GM12891 (cell line): ENCODE results near the gene STEEP1. TPM values are rescaled to one million over a fixed set of nuclear protein-coding genes. Genes with fewer than 3 reads are reported as not detected.

ENCODE experiments used
- DNase-seq: peaks from one replicate; pipeline ENCODE4 v3.0.0; 2011; ENCODE audit warnings: low spot score; ENCODE audit not compliant: insufficient read length
- FAIRE-seq: peaks from 2 replicates; lab custom pipeline; 2011; peaks lifted over from hg19 to GRCh38; lab: Jason Lieb, UNC
- PAX5 ChIP-seq: IDR thresholded peaks from 2 replicates; pipeline ENCODE4 v1.6.1; 2011; ENCODE audit warnings: low read length, moderate library complexity, mild to moderate bottlenecking; ENCODE audit not compliant: insufficient read depth, severe bottlenecking
- POLR2A ChIP-seq: IDR thresholded peaks from 2 replicates; pipeline ENCODE4 v1.6.1; 2011; ENCODE audit warnings: low read depth, low read length, control low read depth
- POLR2AphosphoS5 ChIP-seq: IDR thresholded peaks from 2 replicates; pipeline ENCODE4 v1.6.1; 2011; ENCODE audit warnings: low read depth, low read length, control low read depth
- POU2F2 ChIP-seq: IDR thresholded peaks from 2 replicates; pipeline ENCODE4 v1.6.1; 2011; ENCODE audit warnings: low read depth, mild to moderate bottlenecking, control low read depth, low read length, moderate library complexity
- SPI1 ChIP-seq: IDR thresholded peaks from 2 replicates; pipeline ENCODE4 v1.6.1; 2011; ENCODE audit warnings: low read depth, low read length, control low read depth
- TAF1 ChIP-seq: IDR thresholded peaks from 2 replicates; pipeline ENCODE4 v1.6.1; 2011; ENCODE audit warnings: low read depth, low read length, control low read depth
- polyA plus RNA-seq: library from polyadenylated mRNA; unstranded; fragments of >200 nt; gene quantifications from one replicate; pipeline ENCODE4 v1.2.1, GENCODE V29; 2012; ENCODE audit warnings: low read depth, missing spikeins, inconsistent platforms; ENCODE audit not compliant: missing spikeins

Gene STEEP1
- polyA plus RNA-seq, result 23.6 TPM

GRCh38 chrX:119565107-119565663 is at the start of gene STEEP1:
TSS of gene STEEP1 (minus strand) at chrX:119565409. CDS start at chrX:119565355, 54 bp downstream.
- TF ChIP-seq SPI1, result no peak
- no peak for TF ChIP-seq PAX5
- TF ChIP-seq POLR2AphosphoS5, result peak; percentile 59; the same call in 1 of the 2 replicates
- TF ChIP-seq TAF1, result peak; percentile 66; the same call in 1 of the 2 replicates
- peak; percentile 68 for TF ChIP-seq POLR2A
- TF ChIP-seq POU2F2, result peak; percentile 43; the same call in 1 of the 2 replicates
- FAIRE-seq (peak; percentile 99), DNase-seq (peak; percentile 65)

GRCh38 chrX:119614776-119615175 is 49.6 kb upstream of the STEEP1 start:
- TF ChIP-seq PAX5 (no peak), POLR2AphosphoS5 (0 out of 2 replicates have a peak, but pooled peaks have one; percentile 18)
- no peak for DNase-seq
- FAIRE-seq, result no peak

GRCh38 chrX:119607018-119607389 is 41.8 kb upstream of the STEEP1 start:
- FAIRE-seq (no peak), DNase-seq (no peak)
- no peak for TF ChIP-seq POU2F2

- TF ChIP-seq TAF1 (peak; percentile 92), POU2F2 (peak; percentile 42; the same call in 1 of the 2 replicates), SPI1 (no peak), POLR2AphosphoS5 (peak; percentile 93), POLR2A (peak; percentile 95), PAX5 (no peak)
- DNase-seq, result peak; percentile 54
Observed at GRCh38 chrX:119606280-119607017, 41.2 kb upstream of the STEEP1 start, which contains the start of gene NKRF. TSS of gene NKRF (minus strand) at chrX:119606424.

GRCh38 chrX:119605464-119606279 is 40.5 kb upstream of the STEEP1 start:
- peak; percentile 54 for FAIRE-seq

More at GRCh38 chrX:119606280-119607017, 41.2 kb upstream of the STEEP1 start, which contains the start of gene NKRF:
- FAIRE-seq, result peak; percentile 94

GRCh38 chrX:119604766-119605463 is 39.7 kb upstream of the STEEP1 start:
- DNase-seq (no peak), FAIRE-seq (peak; percentile 41)
- no peak for TF ChIP-seq POLR2A
- TF ChIP-seq POLR2AphosphoS5, result no peak
- no peak for TF ChIP-seq POU2F2
- no peak for TF ChIP-seq SPI1

More at GRCh38 chrX:119605464-119606279, 40.5 kb upstream of the STEEP1 start:
- DNase-seq, result no peak
- no peak for TF ChIP-seq POLR2AphosphoS5
- TF ChIP-seq PAX5, result no peak

GRCh38 chrX:119602701-119603255 is 37.6 kb upstream of the STEEP1 start:
- TF ChIP-seq PAX5, result no peak
- TF ChIP-seq SPI1, result no peak
- no peak for TF ChIP-seq POLR2A
- FAIRE-seq (no peak), DNase-seq (no peak)

- no peak for TF ChIP-seq POLR2A
- DNase-seq, result no peak
- FAIRE-seq, result no peak
Observed at GRCh38 chrX:119589810-119590209, 24.6 kb upstream of the STEEP1 start.

- FAIRE-seq (no peak), DNase-seq (no peak)
- TF ChIP-seq POLR2AphosphoS5, result no peak
- TF ChIP-seq SPI1, result no peak
- no peak for TF ChIP-seq TAF1
- TF ChIP-seq POLR2A, result no peak
- no peak for TF ChIP-seq PAX5
- no peak for TF ChIP-seq POU2F2
Observed at GRCh38 chrX:119583431-119584059, 18.3 kb upstream of the STEEP1 start.
